Ascending aorta (tissue), 2 donors: ENCODE measurements around the gene NSD1. TPM values are rescaled to one million over a fixed set of nuclear protein-coding genes. Genes with fewer than 3 reads are reported as not detected.
"Not testable (repeated sequence)": the region's sequence is repeated elsewhere in the genome, so short reads cannot be mapped to it uniquely, and the experiment has no call there.

Experiments
- DNase-seq, 2 donors: peaks; one replicate each; pipeline ENCODE4 v3.0.0-alpha.2; 2019; ENCODE audit warnings: low spot score in 2 of 2
- H3K27ac ChIP-seq, 2 donors: fragments of 200-600 bp; sonication (generic); one replicate each; pipeline ENCODE4 v1.5.1; 2016 to 2017; ENCODE audit warnings: mild to moderate bottlenecking in 1 of 2
- H3K27me3 ChIP-seq: fragments of 200-600 bp; sonication (generic); one replicate; pipeline ENCODE4 v1.5.1; 2017
- H3K36me3 ChIP-seq, 2 donors: fragments of 200-600 bp; sonication (generic); one replicate each; pipeline ENCODE4 v1.5.1; 2016
- H3K4me1 ChIP-seq, 2 donors: fragments of 200-600 bp; sonication (generic); one replicate each; pipeline ENCODE4 v1.5.1; 2016 to 2017; ENCODE audit warnings: mild to moderate bottlenecking in 1 of 2
- H3K4me3 ChIP-seq, 2 donors: fragments of 200-600 bp; sonication (generic); one replicate each; pipeline ENCODE4 v1.5.1; 2016 to 2017; ENCODE audit warnings: mild to moderate bottlenecking in 1 of 2
- H3K9me3 ChIP-seq, 2 donors: fragments of 200-600 bp; sonication (generic); one replicate each; pipeline ENCODE4 v1.5.1; 2016
- intact Hi-C: fragments of 100-400 bp; cut with DNase I; formaldehyde crosslinking; loops from one replicate; pipeline ENCODE4 v1.15.1; 2023
- total RNA-seq: library from RNA; depleted of rRNA; stranded (reverse); fragments of >200 nt; gene quantifications from one replicate; pipeline ENCODE4 v1.1.0, GENCODE V29; 2016
- TF ChIP-seq, protein P1 (sequence below), 3 experiments: fragments of 200-600 bp in 2 of 3; fragments of 450-650 bp in 1 of 3; sonication (generic) in 2 of 3; IDR thresholded peaks; one replicate each; pipeline ENCODE4 v1.5.1; 2016 to 2019; ENCODE audit warnings: antibody characterized with exemption in 3 of 3, mild to moderate bottlenecking in 1 of 3, moderate library complexity in 1 of 3

The NSD1 gene
- total RNA-seq, 1 donor from 2014 or later, result 22.7 TPM

DNA sequence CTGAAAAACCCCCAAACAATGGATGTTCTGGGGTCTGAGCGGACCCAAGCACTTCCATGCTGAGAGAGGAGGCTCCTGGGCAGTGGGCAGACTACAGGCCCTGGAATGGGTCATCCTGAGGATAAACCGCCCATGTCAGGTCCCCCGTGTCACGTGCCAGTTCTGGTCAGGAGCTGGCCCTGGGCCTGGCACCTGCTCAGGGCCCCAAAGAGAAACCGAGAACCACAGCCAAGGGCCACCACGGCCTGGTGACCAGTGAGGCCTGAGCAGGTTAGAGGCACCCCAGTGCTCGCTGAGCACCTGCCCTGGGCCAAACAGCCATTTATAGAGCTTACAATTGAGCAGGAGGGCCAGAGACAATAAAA, 202.1 kb downstream of the NSD1 start:
- no peak for DNase-seq
- Histone ChIP-seq H3K27ac (no peak overlapping the region), H3K4me3 (no peak overlapping the region), H3K4me1 (no peaks in the 10 kb centered on the region), H3K27me3 (no peaks in the 10 kb centered on the region), H3K9me3 (no peaks in the 10 kb centered on the region), H3K36me3 (peaks cover 70 to 88% of the 10 kb centered on the region in 2 donors)
- TF ChIP-seq, protein P1, sequence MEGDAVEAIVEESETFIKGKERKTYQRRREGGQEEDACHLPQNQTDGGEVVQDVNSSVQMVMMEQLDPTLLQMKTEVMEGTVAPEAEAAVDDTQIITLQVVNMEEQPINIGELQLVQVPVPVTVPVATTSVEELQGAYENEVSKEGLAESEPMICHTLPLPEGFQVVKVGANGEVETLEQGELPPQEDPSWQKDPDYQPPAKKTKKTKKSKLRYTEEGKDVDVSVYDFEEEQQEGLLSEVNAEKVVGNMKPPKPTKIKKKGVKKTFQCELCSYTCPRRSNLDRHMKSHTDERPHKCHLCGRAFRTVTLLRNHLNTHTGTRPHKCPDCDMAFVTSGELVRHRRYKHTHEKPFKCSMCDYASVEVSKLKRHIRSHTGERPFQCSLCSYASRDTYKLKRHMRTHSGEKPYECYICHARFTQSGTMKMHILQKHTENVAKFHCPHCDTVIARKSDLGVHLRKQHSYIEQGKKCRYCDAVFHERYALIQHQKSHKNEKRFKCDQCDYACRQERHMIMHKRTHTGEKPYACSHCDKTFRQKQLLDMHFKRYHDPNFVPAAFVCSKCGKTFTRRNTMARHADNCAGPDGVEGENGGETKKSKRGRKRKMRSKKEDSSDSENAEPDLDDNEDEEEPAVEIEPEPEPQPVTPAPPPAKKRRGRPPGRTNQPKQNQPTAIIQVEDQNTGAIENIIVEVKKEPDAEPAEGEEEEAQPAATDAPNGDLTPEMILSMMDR (IDR thresholded peaks at IDR 0.05), result no peak
- intact Hi-C loops, result no loop called here

- Histone ChIP-seq H3K4me1 (no peaks in the 10 kb centered on the region), H3K36me3 (peaks cover 71 to 84% of the 10 kb centered on the region in 2 donors), H3K9me3 (no peaks in the 10 kb centered on the region), H3K27me3 (no peaks in the 10 kb centered on the region), H3K27ac (no peak overlapping the region), H3K4me3 (no peak overlapping the region)
- TF ChIP-seq, protein P1 (IDR thresholded peaks at IDR 0.05), result no peak
- intact Hi-C loops, result no loop called here
- no peak for DNase-seq
These were observed 202.5 kb downstream of the NSD1 start for GRCh38 chr5:177336112-177336511.

DNA sequence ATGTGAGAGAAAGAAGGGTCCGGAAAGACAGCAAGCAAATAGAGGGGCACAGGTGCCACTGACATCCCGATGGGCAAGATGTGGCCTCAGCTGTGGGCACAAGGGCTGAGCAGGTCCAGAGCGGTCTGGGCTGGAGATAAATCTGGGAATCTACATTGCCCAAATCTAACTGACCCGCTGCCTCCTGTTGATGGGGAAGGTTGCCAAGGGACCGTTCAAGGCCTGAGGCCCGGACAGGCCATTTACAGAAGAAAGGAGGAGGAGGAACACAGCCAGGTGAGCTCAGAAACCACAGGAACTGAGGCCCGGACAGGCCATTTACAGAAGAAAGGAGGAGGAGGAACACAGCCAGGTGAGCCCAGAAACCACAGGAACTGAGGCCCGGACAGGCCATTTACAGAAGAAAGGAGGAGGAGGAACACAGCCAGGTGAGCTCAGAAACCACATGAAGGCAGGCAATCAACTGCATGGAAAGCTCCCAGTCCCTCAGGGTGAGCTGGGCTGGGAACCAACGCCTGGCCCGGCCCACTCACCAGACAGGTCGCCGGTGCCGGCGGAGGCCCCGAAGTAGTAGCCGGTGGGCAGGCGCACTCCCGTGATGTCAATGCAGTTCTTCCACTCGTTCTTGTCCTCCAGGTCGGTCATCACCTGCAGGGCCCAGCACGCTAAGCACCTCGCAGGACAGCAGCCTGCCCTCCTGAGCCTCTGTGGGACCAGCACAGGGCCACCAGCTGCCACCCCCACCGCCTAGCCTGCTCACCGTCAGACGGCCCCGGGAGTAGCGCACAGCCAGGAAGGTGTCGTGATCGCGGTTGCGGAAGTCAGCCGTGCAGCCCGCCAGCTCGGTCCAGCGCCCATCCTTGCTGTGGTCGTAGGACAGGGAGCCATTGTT, 203.3 kb downstream of the NSD1 start:
- intact Hi-C loops, result no loop called here
- Histone ChIP-seq H3K27me3 (no peaks in the 10 kb centered on the region), H3K4me3 (no peak overlapping the region), H3K4me1 (no peaks in the 10 kb centered on the region), H3K9me3 (no peaks in the 10 kb centered on the region), H3K27ac (no peak overlapping the region), H3K36me3 (peaks cover 70 to 84% of the 10 kb centered on the region in 2 donors)
- TF ChIP-seq, protein P1 (IDR thresholded peaks at IDR 0.05), result no peak
- no peak for DNase-seq

- H3K36me3 ChIP-seq, result peaks cover 60 to 74% of the 10 kb centered on the region in 2 donors
- H3K4me1 ChIP-seq, result no peaks in the 10 kb centered on the region
- H3K27me3 ChIP-seq, result no peaks in the 10 kb centered on the region
- H3K4me3 ChIP-seq, result no peak overlapping the region
- intact Hi-C loops, result no loop called here
- no peak for DNase-seq
- no peak overlapping the region for H3K27ac ChIP-seq
- H3K9me3 ChIP-seq, result no peaks in the 10 kb centered on the region
- TF ChIP-seq, protein P1 (IDR thresholded peaks at IDR 0.05), result no peak
These were observed 204.9 kb downstream of the NSD1 start for GRCh38 chr5:177338251-177339106.

- TF ChIP-seq, protein P1 (IDR thresholded peaks at IDR 0.05), result no peak
- Histone ChIP-seq H3K36me3 (peaks cover 53 to 67% of the 10 kb centered on the region in 2 donors), H3K27me3 (no peaks in the 10 kb centered on the region)
These were observed 205.6 kb downstream of the NSD1 start for GRCh38 chr5:177339107-177339638.

DNA sequence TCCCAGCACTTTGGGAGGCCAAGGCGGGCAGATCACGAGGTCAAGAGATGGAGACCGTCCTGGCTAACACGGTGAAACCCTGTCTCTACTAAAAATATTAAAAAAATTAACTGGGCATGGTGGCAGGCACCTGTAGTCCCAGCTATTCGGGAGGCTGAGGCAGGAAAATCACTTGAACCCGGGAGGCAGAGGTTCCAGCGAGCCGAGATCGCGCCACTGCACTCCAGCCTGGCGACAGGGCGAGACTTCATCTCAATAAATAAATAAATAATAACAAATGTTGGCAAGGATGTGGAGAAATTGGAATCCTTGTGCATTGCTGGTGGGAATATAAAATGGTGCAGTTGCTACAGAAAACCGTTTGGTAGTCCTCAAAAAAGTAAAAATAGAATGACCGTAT, 209.4 kb downstream of the NSD1 start:
- H3K9me3 ChIP-seq, H3K27ac ChIP-seq, H3K4me3 ChIP-seq, intact Hi-C loops, DNase-seq, H3K27me3 ChIP-seq, H3K4me1 ChIP-seq: not testable (repeated sequence)
- H3K36me3 ChIP-seq, result peaks cover 22 to 39% of the 10 kb centered on the region in 2 donors

More at GRCh38 chr5:177339107-177339638, 205.6 kb downstream of the NSD1 start:
- Histone ChIP-seq H3K9me3 (no peaks in the 10 kb centered on the region), H3K4me1 (no peaks in the 10 kb centered on the region), H3K27ac (no peak overlapping the region), H3K4me3 (no peak overlapping the region)
- intact Hi-C loops, result no loop called here
- no peak for DNase-seq
